CD14-positive monocyte (primary cell): ENCODE measurements around the gene PTPRN2. TPM values are rescaled to one million over a fixed set of nuclear protein-coding genes. Genes with fewer than 3 reads are reported as not detected.

Experiments
- DNase-seq, 3 donors: peaks; one replicate each; pipeline ENCODE4 v3.0.0-alpha.2; 2011 to 2022
- H2AFZ ChIP-seq: 2 replicates; pipeline ENCODE4 v1.6.0; 2012; ENCODE audit warnings: mild to moderate bottlenecking, low read depth, low read length, inconsistent platforms; ENCODE audit not compliant: insufficient read depth, poor library complexity, severe bottlenecking
- H3K27ac ChIP-seq, 2 donors: 1 replicate in 1 of 2; 2 replicates in 1 of 2; pipeline ENCODE4 v1.5.1; 2012 to 2013; ENCODE audit warnings: low read length in 2 of 2, control low read depth in 1 of 2, inconsistent platforms in 1 of 2, low read depth in 1 of 2, mild to moderate bottlenecking in 1 of 2
- H3K27me3 ChIP-seq, 2 donors: one replicate each; pipeline versions ENCODE4 v1.6.0 to v1.6.1; 2011 to 2013; ENCODE audit warnings: low read length in 2 of 2; ENCODE audit not compliant: control insufficient read depth in 2 of 2, insufficient read depth in 2 of 2
- H3K36me3 ChIP-seq, 2 donors: replicated peaks in 1 of 2; 1 replicate in 1 of 2; 2 replicates in 1 of 2; pipeline versions ENCODE4 v1.5.1 to v1.6.1; 2012 to 2013; ENCODE audit warnings: low read length in 2 of 2, control low read depth in 1 of 2, inconsistent platforms in 1 of 2, mild to moderate bottlenecking in 1 of 2; ENCODE audit not compliant: insufficient read depth in 2 of 2, control insufficient read depth in 1 of 2
- H3K4me1 ChIP-seq, 2 donors: 1 replicate in 1 of 2; 2 replicates in 1 of 2; pipeline versions ENCODE4 v1.5.1 to v1.6.1; 2012 to 2013; ENCODE audit warnings: low read length in 2 of 2, control low read depth in 1 of 2, inconsistent platforms in 1 of 2, mild to moderate bottlenecking in 1 of 2, moderate library complexity in 1 of 2; ENCODE audit not compliant: insufficient read depth in 2 of 2, control insufficient read depth in 1 of 2
- H3K4me2 ChIP-seq: replicated peaks from 2 replicates; pipeline ENCODE3; 2012; ENCODE audit warnings: low read length, moderate library complexity, mild to moderate bottlenecking; ENCODE audit not compliant: poor library complexity, severe bottlenecking; ENCODE audit errors: extremely low read depth
- H3K4me3 ChIP-seq, 3 experiments: fragments of 200-600 bp in 1 of 3; sonication (generic) in 1 of 3; replicated peaks in 1 of 3; 1 replicate in 2 of 3; 2 replicates in 1 of 3; pipeline ENCODE4 v1.5.1; 2011 to 2013; ENCODE audit warnings: low read length in 3 of 3, mild to moderate bottlenecking in 3 of 3, control low read depth in 2 of 3, low read depth in 2 of 3, inconsistent platforms in 1 of 3, moderate library complexity in 1 of 3
- H3K79me2 ChIP-seq: 2 replicates; pipeline ENCODE4 v1.6.0; 2012; ENCODE audit warnings: mild to moderate bottlenecking, control low read depth, inconsistent platforms, low read length, moderate library complexity; ENCODE audit not compliant: insufficient read depth
- H3K9ac ChIP-seq: 2 replicates; pipeline ENCODE4 v1.6.0; 2017; ENCODE audit warnings: low read length, mild to moderate bottlenecking; ENCODE audit not compliant: insufficient read depth, poor library complexity, severe bottlenecking
- H3K9me3 ChIP-seq, 2 donors: replicated peaks in 1 of 2; 1 replicate in 1 of 2; 2 replicates in 1 of 2; pipeline versions ENCODE4 v1.5.1 to v1.6.1; 2012 to 2013; ENCODE audit warnings: low read length in 2 of 2, control low read depth in 1 of 2; ENCODE audit not compliant: control insufficient read depth in 1 of 2, insufficient read depth in 1 of 2
- H4K20me1 ChIP-seq: 2 replicates; pipeline ENCODE4 v1.6.0; 2012; ENCODE audit warnings: mild to moderate bottlenecking, low read length, control low read depth, moderate library complexity; ENCODE audit not compliant: insufficient read depth
- H3K27ac Mint-ChIP-seq, 7 donors: one replicate each; pipeline ENCODE4 v1.8.0; 2020; ENCODE audit warnings: mild to moderate bottlenecking in 7 of 7, mixed read lengths in 7 of 7, moderate library complexity in 6 of 7, inconsistent platforms in 2 of 7
- H3K27me3 Mint-ChIP-seq, 3 donors: one replicate each; pipeline ENCODE4 v1.8.0; 2021 to 2022; ENCODE audit warnings: low read depth in 3 of 3, mild to moderate bottlenecking in 3 of 3, mixed read lengths in 3 of 3, moderate library complexity in 3 of 3, inconsistent platforms in 1 of 3
- H3K36me3 Mint-ChIP-seq, 2 donors: one replicate each; pipeline ENCODE4 v1.8.0; 2020; ENCODE audit warnings: mixed read lengths in 2 of 2, inconsistent platforms in 1 of 2, mild to moderate bottlenecking in 1 of 2
- H3K4me1 Mint-ChIP-seq: one replicate; pipeline ENCODE4 v1.8.0; 2020; ENCODE audit warnings: mild to moderate bottlenecking, mixed read lengths
- H3K4me3 Mint-ChIP-seq, 2 donors: one replicate each; pipeline ENCODE4 v1.8.0; 2020; ENCODE audit warnings: mild to moderate bottlenecking in 2 of 2, mixed read lengths in 2 of 2, moderate library complexity in 1 of 2
- H3K9me3 Mint-ChIP-seq, 7 donors: one replicate each; pipeline ENCODE4 v1.8.0; 2020 to 2022; ENCODE audit warnings: mixed read lengths in 7 of 7, mild to moderate bottlenecking in 6 of 7, moderate library complexity in 6 of 7, inconsistent platforms in 2 of 7
- WGBS: methylation state at CpG from one replicate; pipeline ENCODE4 v1.1.5; 2013; ENCODE audit warnings: missing lambda C conversion rate; ENCODE audit not compliant: insufficient coverage; 5-methylcytosine and 5-hydroxymethylcytosine counted together
- intact Hi-C, 2 donors: fragments of 100-400 bp; cut with micrococcal nuclease; formaldehyde crosslinking; loops; one replicate each; pipeline versions ENCODE4 v1.15.0 to v1.15.1; 2023
- polyA plus RNA-seq, 3 donors: library from polyadenylated mRNA; depleted of rRNA in 1 of 3; unstranded in 2 of 3; stranded (reverse) in 1 of 3; fragments of 300-500 nt in 2 of 3; fragments of >200 nt in 1 of 3; fragmentation: Illumina TruSeq in 2 of 3; gene quantifications; 1 replicate in 2 of 3; 2 replicates in 1 of 3; pipeline ENCODE4 v1.2.3, GENCODE V29; 2012 to 2021
- TF ChIP-seq, protein P1 (sequence below): fragments of 200-600 bp; IDR thresholded peaks from one replicate; pipeline ENCODE4 v1.8.0; 2022; ENCODE audit warnings: antibody characterized with exemption, mild to moderate bottlenecking

PTPRN2 gene
- polyA plus RNA-seq, 3 donors = 0.25 to 1.4 (median 0.97) TPM

- Histone ChIP-seq H3K4me1 (no peaks in the 10 kb centered on the region), H3K4me3 (no peak overlapping the region)
These were observed 202.9 kb downstream of the PTPRN2 start for GRCh38 chr7:158384746-158385145.

DNA sequence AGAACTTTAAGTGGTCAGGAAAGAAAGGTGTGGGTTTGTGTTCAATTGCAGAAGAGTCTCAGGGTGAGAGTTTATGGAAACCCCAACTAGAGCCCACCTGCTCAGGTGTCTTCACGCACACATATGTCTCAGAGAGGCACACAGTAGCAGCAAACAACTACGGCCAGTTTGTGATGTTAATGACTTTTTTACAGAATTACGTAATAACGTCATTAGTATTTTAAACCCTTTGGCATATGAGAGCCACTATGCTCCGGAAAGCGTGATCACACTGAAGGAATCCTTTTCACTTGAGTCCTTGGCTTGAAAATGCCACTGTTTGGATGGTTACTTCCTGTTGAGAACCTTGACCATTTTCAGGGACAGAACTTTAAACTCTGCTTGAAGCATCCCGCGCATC, 204.0 kb downstream of the PTPRN2 start:
- Mint-ChIP-seq H3K27ac (no peak overlapping the region), H3K4me3 (no peak overlapping the region), H3K4me1 (no peaks in the 10 kb centered on the region), H3K27me3 (peaks cover 0 to 7% (median 4%) of the 10 kb centered on the region in 3 donors), H3K9me3 (peaks cover 8 to 28% (median 15%) of the 10 kb centered on the region in 7 donors), H3K36me3 (no peaks in the 10 kb centered on the region)
- Histone ChIP-seq H3K9ac (no peak overlapping the region), H3K4me3 (no peak overlapping the region), H3K27ac (no peak overlapping the region), H3K27me3 (no peaks in the 10 kb centered on the region), H3K36me3 (no peaks in the 10 kb centered on the region), H4K20me1 (no peaks in the 10 kb centered on the region), H3K79me2 (no peaks in the 10 kb centered on the region), H3K9me3 (peaks cover 6 to 12% of the 10 kb centered on the region in 2 donors), H2AFZ (no peak overlapping the region), H3K4me2 (no peak overlapping the region), H3K4me1 (no peaks in the 10 kb centered on the region)
- WGBS = 80% methylated on average over 5 of the region's 8 CpGs
- DNase-seq = no peak
- intact Hi-C loops = no loop called here
- TF ChIP-seq, protein P1, sequence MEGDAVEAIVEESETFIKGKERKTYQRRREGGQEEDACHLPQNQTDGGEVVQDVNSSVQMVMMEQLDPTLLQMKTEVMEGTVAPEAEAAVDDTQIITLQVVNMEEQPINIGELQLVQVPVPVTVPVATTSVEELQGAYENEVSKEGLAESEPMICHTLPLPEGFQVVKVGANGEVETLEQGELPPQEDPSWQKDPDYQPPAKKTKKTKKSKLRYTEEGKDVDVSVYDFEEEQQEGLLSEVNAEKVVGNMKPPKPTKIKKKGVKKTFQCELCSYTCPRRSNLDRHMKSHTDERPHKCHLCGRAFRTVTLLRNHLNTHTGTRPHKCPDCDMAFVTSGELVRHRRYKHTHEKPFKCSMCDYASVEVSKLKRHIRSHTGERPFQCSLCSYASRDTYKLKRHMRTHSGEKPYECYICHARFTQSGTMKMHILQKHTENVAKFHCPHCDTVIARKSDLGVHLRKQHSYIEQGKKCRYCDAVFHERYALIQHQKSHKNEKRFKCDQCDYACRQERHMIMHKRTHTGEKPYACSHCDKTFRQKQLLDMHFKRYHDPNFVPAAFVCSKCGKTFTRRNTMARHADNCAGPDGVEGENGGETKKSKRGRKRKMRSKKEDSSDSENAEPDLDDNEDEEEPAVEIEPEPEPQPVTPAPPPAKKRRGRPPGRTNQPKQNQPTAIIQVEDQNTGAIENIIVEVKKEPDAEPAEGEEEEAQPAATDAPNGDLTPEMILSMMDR = no peak

More at GRCh38 chr7:158384746-158385145, 202.9 kb downstream of the PTPRN2 start:
- H2AFZ ChIP-seq = no peak overlapping the region
- H3K27me3 ChIP-seq = no peaks in the 10 kb centered on the region
- no peak for DNase-seq
- Mint-ChIP-seq H3K9me3 (peaks cover 8 to 23% (median 15%) of the 10 kb centered on the region in 7 donors), H3K36me3 (no peaks in the 10 kb centered on the region), H3K27ac (no peak overlapping the region), H3K4me3 (no peak overlapping the region), H3K27me3 (peaks cover 0 to 7% (median 4%) of the 10 kb centered on the region in 3 donors), H3K4me1 (no peaks in the 10 kb centered on the region)
- H3K27ac ChIP-seq = no peak overlapping the region
- no peaks in the 10 kb centered on the region for H3K79me2 ChIP-seq
- TF ChIP-seq, protein P1 = no peak
- 58% methylated on average over 9 of the region's 11 CpGs for WGBS
- intact Hi-C loops = no loop called here
- no peaks in the 10 kb centered on the region for H4K20me1 ChIP-seq
- no peaks in the 10 kb centered on the region for H3K36me3 ChIP-seq
- H3K9ac ChIP-seq = no peak overlapping the region
- H3K9me3 ChIP-seq = peaks cover 6 to 12% of the 10 kb centered on the region in 2 donors
- no peak overlapping the region for H3K4me2 ChIP-seq
